GM13976 (cell line): ENCODE measurements around the gene CHST9.
A peak's percentile ranks its signal among the peaks of the same experiment; 100 is the strongest.

Source experiments
- DNase-seq: peaks from one replicate; pipeline ENCODE4 v3.0.0; 2012; ENCODE audit warnings: low spot score
- in situ Hi-C: fragments of 300-500 bp; cut with MboI; formaldehyde crosslinking; loops from one replicate; pipeline ENCODE4 v1.12.0; 2022; ENCODE audit warnings: low sequenced_read_pairs, mixed read lengths, inconsistent platforms; ENCODE audit not compliant: unreplicated experiment
- TF ChIP-seq, protein P1 (sequence below): IDR thresholded peaks from 2 replicates; pipeline ENCODE4 v1.5.1; 2012; ENCODE audit warnings: borderline replicate concordance, mild to moderate bottlenecking; ENCODE audit not compliant: insufficient read depth; ENCODE audit errors: extremely low read depth, missing control alignments, control extremely low read depth

The CHST9 gene

DNA sequence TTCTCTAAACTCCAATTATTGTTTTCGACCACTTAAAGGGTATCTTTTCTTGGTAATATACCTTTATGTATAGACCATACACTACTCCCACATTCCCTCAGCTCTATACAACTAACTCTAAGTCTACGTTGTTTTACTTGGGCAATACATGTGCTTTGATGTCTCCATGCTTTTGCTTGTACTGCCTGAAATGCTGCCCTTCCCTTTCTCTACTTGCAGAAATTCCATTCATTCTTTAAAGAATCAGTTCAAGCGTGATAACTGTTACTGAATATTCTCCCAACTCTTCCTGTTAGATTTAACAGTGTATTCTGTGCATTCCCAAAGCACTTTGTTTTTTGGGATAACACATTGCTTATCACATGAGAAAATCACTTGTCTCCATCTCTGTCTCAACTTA lies 162.6 kb downstream of the CHST9 start:
- TF ChIP-seq, protein P1, sequence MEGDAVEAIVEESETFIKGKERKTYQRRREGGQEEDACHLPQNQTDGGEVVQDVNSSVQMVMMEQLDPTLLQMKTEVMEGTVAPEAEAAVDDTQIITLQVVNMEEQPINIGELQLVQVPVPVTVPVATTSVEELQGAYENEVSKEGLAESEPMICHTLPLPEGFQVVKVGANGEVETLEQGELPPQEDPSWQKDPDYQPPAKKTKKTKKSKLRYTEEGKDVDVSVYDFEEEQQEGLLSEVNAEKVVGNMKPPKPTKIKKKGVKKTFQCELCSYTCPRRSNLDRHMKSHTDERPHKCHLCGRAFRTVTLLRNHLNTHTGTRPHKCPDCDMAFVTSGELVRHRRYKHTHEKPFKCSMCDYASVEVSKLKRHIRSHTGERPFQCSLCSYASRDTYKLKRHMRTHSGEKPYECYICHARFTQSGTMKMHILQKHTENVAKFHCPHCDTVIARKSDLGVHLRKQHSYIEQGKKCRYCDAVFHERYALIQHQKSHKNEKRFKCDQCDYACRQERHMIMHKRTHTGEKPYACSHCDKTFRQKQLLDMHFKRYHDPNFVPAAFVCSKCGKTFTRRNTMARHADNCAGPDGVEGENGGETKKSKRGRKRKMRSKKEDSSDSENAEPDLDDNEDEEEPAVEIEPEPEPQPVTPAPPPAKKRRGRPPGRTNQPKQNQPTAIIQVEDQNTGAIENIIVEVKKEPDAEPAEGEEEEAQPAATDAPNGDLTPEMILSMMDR = no peak
- no peak for DNase-seq
- in situ Hi-C loops = no loop called here

DNA sequence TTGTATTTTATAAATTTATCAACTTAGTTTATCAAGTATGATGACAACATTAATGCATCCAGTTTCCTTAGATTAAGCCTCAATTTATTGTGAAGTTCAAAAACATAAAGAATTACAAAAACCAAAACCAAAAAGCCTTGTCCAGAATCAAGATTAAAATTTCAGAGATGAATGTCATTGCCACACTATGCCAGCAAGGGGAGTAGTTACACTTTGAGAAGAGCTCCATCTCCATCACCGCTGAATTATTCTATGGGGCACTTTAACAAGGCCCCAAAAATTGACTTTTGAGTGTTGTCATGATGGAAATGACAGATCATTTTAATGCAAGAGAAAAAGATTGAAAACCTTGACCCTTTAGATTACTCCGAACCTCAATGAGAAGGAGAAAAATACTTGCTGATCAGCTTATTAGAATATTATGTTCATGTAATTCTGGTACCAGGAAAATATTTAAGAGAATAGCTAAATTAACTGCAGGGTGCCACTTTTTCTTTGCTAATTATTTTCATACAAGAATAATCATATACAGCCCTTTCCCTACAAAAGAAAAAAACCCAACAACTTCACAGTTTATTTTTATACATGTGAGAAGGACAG lies 167.1 kb downstream of the CHST9 start:
- in situ Hi-C loops = no loop called here
- TF ChIP-seq, protein P1 = peak; percentile 45
- DNase-seq = peak; percentile 21

DNA sequence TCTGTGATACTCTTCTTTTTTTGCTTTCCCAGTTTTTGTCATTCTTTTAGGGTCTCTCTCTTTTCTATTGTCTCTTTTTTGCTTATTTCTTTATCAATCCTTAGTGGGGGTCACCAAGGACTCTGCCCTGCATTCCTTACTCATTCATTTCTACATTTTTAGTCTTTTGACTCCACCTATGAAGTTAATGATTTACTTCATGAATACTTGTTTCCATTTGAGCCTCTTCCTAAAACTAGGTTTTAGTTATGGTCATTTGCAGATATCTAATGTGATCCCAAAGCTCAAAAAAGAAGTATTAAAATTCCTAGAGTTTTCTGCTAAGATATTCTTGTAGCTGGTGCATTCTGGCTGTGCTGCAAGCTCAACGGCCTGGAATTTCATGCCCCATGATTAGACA lies 170.3 kb downstream of the CHST9 start:
- DNase-seq = no peak
- TF ChIP-seq, protein P1 = no peak
- in situ Hi-C loops = no loop called here

DNA sequence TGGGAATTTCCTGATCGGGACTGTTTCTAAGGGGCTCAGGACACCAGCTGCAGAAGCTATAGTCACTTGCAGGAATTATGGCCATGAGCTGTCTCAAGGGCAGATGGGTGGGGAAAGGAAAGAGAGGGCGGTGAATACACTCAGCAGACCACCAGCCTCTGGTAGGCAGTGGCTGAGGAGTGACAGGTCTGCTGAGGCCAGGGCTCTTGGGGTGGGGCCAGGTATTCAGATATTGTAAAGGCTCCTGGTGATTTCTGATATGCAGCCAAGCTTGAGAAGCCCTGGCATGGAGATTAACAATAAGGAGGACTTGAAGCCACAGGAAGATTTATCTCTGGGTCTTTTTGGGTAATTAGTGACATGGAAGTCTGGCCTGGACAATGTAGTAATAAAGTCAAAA lies 174.3 kb downstream of the CHST9 start:
- TF ChIP-seq, protein P1 = no peak
- in situ Hi-C loops = no loop called here
- no peak for DNase-seq

DNA sequence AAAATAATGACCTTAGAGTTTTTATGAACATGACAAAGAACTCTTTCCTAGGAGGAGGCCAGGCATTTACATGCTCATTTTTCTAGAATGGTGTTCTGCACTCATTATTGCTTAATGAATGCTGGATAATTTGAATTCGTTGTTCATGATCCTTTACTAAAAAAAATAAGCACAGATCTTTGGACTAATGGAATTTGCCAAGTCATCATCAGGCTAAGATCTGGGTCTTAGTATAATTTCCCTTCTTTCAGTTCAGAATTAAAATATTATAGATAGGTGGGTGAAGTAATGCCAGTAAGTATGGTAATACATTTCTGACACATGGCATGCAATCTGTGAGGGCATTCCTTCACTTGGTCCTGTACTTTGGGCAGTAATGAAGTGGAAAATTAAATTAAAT lies 175.8 kb downstream of the CHST9 start:
- TF ChIP-seq, protein P1 = no peak
- in situ Hi-C loops = no loop called here
- no peak for DNase-seq

DNA sequence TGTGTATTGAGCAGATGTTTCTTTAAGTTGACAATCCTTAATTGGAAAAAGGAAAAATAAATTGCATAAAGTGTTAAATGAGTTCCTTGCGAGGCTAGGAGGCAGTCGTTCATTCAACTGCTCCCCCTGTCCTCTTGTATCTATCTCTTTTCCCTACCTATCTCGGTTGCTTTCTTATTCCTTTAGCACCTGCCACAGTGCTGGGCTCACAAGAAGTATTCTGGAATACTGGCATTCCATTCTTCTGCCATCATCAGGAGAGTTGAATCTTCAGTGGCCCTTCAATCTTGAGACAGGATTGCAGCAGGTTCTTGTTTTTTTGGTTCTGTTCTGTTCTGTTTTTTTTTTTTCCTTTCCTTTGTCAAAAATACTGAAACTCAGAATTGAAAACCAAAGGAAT lies 176.5 kb downstream of the CHST9 start:
- TF ChIP-seq, protein P1 = no peak
- in situ Hi-C loops = no loop called here
- no peak for DNase-seq

DNA sequence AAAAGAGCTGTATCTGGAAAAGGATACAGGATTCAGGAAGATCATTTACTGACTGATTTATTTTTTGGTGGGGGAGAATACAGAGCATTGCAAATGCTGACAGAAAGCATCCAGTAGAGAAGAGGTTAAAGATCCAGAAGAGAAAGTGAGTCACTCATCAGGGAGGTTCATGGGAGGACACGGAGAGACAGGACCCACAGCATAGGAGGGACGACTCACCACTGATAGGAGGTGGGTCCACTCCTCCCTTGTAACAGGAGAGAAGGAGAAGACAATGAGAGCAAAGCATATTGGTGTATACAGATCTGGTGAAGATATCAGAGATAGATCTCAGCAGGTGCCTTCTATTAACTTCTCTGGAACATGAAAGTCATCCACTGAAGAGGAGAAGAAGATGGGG lies 177.2 kb downstream of the CHST9 start:
- in situ Hi-C loops = no loop called here
- TF ChIP-seq, protein P1 = no peak
- DNase-seq = no peak
